ENCODE data around the gene CIAPIN1. TPM values are rescaled to one million over a fixed set of nuclear protein-coding genes. Genes with fewer than 3 reads are reported as not detected.
"Not testable (repeated sequence)": the region's sequence is repeated elsewhere in the genome, so short reads cannot be mapped to it uniquely, and the experiment has no call there.

CIAPIN1 gene
- total RNA-seq, 1 donor from 2014 or later: 92.1 TPM

DNA sequence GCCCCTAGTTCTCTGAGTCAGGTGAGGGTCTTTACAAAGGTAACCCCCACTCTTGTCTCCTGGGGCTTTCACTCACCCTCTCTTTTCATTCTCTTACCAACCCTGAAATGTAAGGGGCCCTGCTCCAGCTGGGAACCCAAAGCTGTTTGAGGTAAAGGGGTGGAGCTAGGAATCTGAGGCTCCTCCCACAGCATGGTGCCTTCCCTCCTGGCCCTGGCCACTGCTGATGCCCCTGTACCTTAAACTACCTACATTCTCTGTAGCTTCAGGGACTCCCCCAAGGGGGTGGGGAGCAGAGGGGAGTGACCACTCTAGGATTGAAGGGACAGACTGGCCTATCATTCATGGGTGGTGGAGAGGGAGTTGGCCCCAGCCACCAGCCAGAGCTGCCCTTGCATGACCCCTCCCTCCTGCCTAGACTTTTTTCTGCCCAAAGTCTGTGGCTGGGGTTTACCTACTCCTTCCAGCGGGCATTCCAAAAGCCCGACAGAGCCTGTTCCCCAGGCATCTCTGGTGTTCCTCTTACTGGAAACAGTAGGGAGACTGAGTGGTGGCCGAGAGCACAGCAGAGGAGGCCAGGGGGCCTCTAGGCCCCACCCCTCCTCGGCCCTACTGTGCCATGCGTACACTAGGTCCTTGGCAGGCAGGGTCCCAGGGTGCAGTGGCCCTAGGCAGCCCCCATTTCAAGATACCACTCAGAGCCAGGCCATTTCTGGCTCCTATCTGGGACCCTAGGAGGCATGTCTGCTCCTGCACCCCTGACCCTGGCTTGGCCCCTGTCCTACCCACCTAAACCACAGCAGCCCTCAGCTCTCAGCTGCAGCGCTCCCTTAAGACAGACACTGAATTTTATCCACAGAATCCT lies 29.6 kb upstream of the CIAPIN1 start:
- DNase-seq: no peak

DNA sequence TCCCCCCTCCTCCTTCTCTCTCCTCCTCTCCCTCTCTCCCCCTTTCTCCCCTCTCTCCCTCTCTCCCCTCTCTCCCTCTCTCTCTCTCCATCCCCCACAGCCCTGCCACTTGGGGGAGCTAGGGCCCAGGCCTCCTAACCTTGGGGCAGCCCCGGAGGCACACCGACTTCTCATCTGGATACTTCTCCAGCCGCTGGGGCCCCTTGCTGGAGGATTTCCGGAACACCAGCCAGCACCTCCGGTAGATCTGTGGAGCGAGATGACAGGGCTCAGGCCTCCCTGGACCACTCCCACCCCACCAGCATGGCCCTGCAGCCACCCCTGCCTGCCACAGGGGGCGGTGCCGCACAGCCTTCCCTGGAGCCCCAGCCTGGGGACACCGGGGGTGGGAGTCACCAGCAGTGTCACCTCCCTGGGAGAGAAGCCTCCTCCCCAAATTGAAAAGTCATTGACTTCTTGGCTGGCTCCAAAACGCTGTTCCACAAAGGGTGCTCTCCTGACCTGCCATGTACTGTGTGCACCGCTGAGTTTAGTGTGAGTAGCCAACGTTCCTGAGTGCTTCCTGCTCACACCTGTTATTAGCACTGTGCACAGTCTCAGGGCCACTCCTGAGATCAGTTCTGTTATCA lies 28.6 kb upstream of the CIAPIN1 start:
- peak; percentile 81 for DNase-seq

DNA sequence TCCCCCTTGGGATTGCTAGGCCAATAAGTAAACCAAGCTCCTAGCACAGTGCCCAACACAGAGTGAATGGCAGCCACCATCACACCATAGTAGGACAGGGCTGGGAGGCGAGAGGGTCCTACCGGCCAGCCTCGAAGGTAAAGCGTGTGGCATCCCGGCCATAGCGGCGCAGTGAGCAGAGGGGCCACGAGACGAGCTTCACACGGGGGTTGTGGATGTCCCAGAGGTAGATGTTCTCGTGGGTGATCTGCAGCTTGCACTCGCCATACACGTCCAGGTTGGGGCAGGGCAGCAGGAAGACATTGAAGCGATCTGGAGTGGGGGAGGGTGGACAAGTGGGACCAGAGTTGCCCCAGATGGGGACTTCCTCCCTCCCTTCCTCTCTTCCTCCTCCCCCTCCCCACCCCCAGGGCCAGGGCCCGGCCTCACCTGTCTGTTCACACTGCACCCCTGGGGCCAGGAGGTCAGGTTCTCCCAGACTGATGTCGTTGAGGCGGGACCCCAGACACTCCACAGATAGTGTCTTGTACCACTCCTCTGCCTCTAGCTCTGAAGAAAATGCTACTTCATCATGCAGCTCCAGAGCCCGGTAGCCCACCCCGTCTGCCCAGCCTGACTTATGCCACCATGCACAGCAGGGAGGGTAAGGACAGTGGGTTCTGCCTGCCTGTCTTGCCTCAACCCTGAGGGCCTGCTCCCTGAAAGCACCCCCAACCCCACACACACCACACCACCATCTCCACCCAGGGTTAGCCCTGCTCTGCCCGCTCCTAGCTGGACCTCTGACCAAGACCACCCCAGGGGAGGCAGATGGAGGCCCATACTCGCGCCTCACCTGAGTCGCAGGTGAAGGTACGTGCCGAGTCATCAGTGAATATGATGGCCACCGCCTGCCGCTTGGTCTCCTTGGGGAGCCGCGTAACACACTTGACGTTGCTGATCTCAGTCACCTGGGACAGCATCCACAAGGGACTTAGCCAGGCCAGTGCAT lies 27.8 kb upstream of the CIAPIN1 start:
- DNase-seq: no peak

DNA sequence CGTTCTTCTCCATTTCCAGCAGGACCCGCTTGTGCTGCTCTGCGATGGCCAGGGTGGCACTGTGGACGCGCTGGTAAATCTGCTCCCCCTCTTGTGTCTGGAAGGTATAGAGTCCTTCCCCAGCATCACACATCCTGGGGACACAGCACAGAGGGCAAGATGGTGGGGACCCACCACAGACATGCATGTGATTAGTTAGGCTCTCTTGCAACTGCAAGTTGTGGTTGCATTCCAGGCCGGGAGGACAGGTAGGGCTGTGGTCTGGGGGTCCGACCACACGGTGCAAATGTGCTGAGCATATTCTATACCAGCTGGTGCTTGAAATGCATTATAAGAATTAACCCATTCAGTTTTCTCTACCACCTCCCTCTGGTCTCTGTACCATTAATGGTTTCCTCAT lies 26.7 kb upstream of the CIAPIN1 start:
- no peak for DNase-seq

DNA sequence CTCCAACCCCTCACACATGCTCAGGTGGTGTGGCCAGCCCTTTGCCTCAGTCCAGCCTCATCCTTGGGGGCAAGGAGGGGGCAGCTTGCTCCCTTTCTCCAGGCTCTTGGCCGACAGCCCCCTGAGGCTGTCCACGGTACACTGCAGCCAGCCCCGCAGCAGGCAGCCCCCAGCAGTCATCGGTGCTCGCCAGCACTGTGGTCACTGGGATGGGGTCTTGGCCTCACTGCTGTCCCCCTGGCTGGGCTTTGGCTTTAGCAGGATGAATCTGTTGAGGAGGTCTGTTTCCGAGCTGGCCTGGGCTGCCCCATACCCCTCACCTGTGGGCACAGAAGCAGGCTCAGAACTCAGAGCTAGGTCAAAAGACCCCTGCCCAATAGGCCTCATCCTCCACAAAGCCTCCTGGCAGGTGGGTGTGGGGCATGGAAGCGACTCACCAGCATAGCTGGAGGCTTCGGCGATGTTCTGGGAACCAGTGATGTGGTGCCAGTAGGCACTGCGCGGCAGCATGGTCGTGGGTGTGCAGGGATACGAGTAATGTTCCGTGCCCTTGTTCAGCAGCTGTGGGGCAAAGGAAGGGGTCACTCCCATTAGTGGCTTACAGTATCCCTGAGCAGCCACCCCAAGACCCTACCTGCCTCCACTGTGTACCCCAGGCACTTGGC lies 26.1 kb upstream of the CIAPIN1 start:
- no peak for DNase-seq

DNA sequence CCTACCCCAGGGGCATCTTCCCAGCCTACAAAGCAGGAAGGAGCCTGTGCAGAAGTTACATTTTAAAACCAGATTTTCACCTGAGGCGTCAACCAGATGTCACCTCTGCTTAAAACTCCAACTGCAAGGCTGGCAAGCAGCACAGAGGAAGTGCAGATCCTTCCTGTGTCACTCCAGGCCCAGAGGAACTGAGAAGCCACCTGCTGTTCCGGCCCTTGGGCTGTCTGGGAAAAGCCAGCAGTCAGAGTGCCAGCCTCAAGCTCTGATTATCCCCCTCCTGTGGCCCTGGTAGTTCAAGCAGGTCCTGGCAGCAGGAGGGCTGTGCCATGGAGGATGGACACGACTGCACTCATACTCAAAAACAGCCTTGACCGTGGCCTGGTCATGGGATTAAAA lies 25.5 kb upstream of the CIAPIN1 start:
- no peak for DNase-seq

DNA sequence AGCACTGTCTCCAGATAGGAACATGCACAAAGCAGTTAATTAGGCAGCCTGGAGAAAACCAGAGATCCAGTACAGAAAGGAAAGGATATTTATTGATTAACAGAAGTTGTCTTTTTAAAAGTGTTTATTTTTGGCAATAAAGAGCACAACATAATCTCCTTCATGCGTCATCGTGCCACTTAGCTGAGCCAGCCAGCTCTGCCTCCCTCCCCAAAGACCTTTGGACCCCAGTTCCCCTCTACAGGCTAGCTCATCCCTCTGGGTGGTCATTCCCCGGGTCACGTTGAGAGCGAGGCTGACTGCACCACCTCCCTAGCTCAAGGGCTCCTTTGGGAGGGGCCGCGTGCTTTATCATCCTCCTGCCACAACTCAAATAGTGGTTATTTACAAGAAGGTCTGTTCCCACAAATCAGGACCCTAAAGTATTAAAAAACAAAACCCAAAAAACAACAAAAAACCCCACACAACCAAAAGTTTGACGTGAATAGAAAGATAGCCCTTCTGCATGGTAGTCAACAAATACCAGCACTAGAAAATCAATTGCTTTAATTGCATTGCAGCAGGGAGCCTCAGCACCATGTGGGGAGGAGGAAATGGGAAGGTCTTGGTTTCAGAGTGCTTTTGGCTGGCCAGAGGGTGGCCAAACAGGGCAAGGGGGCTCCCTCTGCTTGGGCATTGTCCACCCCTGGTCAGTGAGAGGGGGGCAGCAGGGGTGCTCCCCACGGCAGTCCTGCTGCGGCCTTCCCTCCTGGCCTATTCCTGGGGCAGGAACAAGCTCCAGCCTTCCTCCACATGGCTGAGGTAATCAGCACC lies 24.9 kb upstream of the CIAPIN1 start:
- DNase-seq: no peak

DNA sequence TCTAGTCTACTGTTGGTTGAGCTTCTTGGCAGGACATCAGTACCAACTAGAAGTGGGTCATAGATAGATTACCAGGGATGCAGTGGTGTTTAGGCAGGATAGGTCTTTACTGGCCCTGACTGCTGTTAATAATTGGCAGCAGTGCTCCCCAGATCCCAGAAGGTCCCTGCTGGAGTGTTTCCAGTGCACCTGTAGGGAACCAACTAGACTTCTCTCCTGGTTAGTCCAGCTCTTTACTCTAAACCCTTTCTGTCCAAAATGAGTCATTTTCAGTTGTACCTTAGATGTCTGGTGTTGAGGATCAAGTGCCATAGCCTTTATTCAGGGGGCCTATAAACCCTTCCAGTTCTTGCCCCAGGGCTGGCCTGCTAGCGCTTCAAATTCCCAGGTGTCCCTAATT lies 24.0 kb upstream of the CIAPIN1 start:
- DNase-seq: no peak

DNA sequence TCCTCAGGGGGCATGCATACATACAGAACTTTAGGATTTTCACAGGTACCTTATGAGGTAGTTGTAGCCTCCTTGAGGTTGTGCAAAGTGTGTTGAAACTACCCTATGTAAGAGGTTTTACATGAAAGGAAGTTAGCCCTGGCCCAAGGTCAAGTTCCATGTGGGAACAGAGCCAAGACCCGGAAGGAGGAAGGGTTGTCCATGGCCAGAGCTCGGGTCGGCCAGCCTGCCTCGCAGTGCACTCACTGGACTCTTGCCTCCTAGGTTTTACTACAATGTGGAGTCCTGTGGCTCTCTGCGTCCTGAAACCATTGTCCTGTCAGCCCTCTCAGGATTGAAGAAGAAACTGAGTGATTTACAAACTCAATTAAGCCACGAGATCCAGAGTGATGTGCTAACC lies 23.5 kb upstream of the CIAPIN1 start:
- peak; percentile 59 for DNase-seq

DNA sequence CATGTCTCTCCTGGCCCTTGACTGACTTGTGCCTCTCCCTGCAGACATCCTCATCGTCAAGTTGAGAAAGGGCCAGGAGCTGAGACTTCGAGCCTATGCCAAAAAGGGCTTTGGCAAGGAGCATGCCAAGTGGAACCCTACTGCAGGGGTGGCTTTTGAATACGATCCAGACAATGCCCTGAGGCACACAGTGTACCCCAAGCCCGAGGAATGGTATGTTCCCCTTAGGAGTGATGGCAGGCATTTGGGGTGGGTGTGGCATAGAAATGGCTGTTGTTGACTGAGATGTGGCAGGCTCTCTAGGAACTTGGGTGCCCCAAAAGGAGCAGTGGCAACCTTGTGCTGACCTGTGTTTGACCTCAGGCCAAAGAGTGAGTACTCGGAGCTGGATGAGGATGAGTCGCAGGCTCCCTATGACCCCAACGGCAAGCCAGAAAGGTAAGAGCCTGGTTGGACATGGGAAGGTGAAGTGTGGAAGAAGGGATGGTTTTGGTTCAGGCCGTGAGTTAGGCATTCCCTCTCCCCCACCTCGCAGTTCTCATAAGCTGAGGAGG lies 22.8 kb upstream of the CIAPIN1 start:
- DNase-seq: no peak

DNA sequence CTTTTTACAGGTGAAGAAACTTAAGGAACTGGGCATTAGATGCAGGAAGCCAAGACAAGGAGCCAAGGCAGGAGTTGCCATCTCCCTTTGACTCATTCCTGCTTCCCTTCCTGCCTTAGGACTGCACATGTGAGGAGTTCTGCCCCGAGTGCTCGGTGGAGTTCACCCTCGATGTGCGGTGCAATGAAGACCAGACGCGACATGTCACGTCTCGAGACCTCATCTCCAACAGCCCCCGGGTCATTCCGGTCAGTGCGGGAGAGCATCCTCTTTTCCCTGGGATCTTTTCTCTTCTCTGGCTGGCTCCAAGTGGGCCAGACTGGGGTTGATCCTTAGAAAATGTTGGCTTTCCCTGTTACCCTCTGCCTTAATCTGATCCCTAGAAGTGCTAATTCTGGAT lies 21.9 kb upstream of the CIAPIN1 start:
- DNase-seq: no peak

DNA sequence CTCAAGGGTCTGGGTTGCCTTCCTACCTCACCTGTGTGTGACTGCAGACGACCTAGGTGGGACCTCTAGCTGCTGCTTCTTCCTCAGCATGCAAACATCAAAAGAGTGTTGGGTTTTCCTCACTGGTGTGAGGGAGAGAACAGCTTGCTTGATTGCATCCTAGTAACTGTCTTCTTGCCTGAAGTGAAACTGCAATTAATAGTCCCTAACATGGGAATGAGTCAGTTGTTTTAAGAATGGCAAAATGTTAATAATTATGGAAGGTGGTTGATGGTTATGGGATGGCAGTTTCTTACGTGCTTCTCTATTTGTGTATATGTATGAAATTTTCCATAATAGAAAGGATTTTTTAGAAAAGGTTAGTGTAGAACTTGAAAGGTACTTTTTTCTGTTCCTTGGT lies 21.2 kb upstream of the CIAPIN1 start:
- no peak for DNase-seq

DNA sequence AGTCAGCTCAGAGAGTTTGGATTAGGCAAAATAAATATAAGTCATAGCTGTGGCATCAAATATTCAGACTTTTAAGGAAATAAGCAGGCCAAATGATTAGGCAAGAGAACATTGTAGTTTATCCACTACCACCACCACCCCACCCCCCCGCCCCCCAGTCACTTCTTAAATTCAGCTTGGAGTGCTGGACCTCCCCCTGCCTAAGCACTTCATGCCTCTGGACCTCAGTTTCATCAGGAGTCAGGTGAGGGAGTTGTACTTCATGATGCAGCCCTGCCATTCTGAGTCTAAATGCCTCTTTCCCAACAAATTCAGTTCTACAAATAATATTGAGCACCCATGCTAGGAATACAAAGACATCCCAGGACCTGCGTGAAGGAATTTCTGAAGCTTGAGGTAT lies 17.3 kb upstream of the CIAPIN1 start:
- no peak for DNase-seq

DNA sequence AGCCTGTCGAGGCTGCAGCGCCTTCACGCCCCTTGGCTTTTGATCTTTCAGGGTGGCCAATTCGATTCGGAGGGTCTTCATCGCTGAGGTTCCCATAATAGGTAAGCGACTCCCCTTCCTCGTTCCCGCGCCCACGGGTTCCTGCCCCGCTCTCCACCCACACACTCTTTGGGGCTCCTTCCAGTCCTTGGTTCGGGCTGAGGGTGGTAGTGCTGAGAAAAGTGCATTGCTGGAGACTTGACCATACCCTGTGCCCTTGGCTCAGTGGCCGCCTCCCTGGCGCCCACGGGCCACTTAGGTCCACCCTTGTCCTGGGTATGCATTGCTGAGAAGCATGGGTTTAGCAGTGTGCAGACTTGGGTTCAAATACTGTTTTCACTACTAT lies 15.8 kb upstream of the CIAPIN1 start:
- peak; percentile 32 for DNase-seq

DNA sequence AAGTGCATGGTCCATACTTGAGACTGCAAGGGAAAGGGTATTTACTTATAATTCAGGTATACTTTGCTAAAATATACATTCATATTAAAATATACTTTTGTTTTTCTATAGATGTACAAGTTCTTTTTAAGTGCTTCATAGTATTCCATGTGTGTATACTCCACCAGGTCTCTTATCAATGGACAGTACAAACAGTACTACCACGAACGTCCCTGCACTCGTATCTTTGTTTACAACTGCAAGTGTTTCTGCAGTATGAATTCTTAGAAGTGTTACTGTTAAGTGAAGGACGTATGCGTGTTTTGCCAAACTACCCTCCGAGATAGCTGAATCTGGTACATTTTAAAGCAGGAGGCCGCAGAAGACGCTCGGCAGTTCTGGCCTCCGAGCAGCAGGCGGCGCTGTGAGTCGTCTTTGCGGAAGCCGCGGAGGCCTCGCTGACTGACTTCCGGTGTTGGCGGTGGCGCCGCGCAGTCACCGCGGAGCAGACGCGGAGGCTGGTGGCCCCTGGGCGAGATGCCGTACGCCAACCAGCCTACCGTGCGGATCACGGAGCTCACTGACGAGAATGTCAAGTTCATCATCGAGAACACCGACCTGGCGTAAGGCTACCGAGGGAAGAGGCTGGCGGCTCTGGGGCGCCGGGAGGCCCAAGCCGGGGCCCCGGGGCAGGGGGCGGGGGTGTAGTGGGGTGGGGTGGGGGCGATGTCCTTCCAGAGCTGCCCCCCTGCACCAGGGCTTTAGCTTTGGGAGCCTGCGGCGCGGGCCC lies 15.2 kb upstream of the CIAPIN1 start, which contains the start of gene POLR2C:
POLR2C (plus strand) TSS at position 471 of the 769 bp plus-strand sequence; CDS start at position 517, 46 bp downstream.
- DNase-seq: peak; percentile 94

DNA sequence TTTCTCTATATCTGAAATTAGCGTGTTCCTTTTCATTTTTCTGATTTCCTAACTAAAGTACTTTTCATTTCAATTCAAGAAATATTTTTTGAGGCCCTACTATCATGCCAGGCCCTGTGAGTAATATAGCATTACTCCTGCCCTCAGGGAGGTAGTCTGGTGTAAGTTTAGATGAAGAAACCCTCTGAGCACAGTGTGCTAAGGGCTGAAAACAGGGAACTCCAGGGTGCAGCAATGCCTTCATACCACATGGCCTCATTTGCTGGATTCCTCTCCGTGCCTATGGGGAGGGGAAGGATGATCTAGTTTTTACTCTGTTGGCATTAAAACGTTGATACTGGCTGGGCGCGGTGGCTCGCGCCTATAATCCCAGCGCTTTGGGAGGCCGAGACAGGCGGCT lies 4.8 kb upstream of the CIAPIN1 start:
- DNase-seq: no peak

DNA sequence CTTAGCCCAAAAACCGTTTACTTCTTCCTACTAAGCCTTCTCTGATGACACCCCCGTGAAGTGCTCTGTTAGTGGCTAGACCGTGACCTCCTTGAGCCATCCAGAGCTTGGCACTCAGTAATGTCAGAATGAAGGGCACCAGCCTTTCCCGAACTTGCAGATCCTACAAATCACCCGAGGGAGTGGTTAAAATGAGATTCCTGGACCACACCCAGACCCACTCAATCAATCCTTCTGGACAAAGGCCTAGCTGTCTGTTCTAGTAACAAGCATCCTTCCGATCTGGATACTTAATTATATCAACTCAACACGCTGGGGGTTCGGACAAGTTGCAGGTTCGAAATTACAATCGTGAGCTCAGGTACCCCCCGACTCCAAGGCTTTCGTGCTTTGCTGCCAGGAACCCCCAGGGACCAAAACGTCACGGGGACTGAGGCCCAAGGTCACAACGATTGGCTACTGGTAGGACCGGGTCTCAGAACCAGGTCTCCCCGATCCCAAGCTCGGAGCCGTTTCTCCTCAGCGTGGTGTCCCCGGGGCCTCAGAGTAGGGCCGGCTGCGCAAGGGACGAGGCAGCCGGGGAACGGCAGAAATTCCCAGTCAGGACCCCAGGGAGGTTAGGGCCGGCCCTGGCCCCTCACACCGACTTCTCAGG lies 527 bp downstream of the CIAPIN1 start:
- peak; percentile 64 for DNase-seq

DNA sequence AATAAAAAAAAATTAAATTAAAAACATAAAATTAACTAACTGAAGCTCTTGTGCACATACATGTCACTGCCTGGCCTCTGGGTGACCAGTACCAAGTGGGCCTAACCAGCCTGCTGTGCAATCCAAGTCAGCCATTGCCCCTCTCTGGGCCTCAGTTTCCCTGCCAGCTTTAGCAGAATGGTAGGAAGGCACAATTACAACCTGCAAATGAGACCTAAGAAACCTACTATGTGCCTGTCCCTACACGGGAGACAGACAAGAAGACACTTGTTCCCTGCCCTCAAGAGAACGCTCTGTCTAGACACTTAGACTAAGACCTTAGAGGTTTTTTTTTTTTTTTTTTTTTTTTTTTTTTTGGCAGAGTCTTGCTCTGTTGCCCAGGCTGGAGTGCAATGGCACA lies 1.7 kb downstream of the CIAPIN1 start:
- DNase-seq: no peak

DNA sequence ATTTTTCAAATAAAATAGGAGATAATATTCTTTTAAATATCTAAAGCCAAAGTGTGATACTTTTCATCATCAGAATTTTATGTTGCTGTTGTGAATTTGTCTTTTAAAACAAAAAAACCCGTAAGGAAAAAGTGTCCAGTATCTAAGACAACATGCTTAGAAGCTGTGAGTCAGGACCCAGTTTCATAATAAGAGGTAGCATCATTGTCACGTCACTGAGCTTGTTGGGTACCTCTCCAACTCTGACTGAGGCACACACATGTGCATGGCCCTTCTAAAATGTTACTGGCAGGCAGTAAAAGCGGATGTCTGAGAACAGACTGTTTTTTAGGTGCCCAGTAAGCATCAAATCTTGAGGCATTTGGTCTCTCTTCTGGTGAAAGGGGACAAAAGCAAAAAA lies 2.5 kb downstream of the CIAPIN1 start:
- DNase-seq: no peak

DNA sequence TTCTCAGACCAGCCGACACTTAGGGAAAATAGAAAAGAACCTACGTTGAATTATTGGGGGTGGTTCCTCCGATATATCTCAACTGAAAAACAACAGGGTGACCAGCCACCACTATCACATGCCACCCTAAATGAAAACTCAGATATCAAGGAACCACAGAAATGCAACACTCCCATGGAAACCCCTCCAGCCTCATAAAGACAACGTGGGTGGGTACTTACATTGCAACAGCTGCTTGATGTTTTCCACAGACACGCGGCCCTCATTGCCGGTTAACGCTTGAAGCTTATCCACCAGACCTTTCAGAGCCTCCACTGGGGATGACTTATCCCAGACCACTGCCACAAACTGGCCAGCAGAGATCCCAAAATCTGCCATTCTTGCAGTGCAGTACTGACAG lies 6.6 kb downstream of the CIAPIN1 start:
- DNase-seq: not testable (repeated sequence)
